ENCODE results near the gene PSMD13. TPM values are rescaled to one million over a fixed set of nuclear protein-coding genes. Genes with fewer than 3 reads are reported as not detected.
"Not testable (repeated sequence)": the region's sequence is repeated elsewhere in the genome, so short reads cannot be mapped to it uniquely, and the experiment has no call there.

The PSMD13 gene
- total RNA-seq, 1 experiment from 2014 or later: 279 TPM

- no peak for DNase-seq (ENCODE audit: low spot score)
Measured at GRCh38 chr11:272195-272930, 35.6 kb downstream of the PSMD13 start.

- no peak for DNase-seq (ENCODE audit: low spot score)
Measured at GRCh38 chr11:272931-273198, 36.1 kb downstream of the PSMD13 start.

- no peak for DNase-seq (ENCODE audit: low spot score)
Measured at GRCh38 chr11:276219-276618, 39.4 kb downstream of the PSMD13 start.

- no peak for DNase-seq (ENCODE audit: low spot score)
Measured at GRCh38 chr11:278001-278951, 41.5 kb downstream of the PSMD13 start, which contains the start of gene NLRP6. TSS of gene NLRP6 (plus strand) at chr11:278407. CDS start at chr11:278570, 163 bp downstream.

GRCh38 chr11:279040-279965, 42.5 kb downstream of the PSMD13 start:
- no peak for DNase-seq (ENCODE audit: low spot score)

- no peak for DNase-seq (ENCODE audit: low spot score)
Measured at GRCh38 chr11:279966-280705, 43.4 kb downstream of the PSMD13 start.

GRCh38 chr11:280706-281485, 44.1 kb downstream of the PSMD13 start:
- no peak for DNase-seq (ENCODE audit: low spot score)

GRCh38 chr11:281486-282161, 44.8 kb downstream of the PSMD13 start:
- DNase-seq (ENCODE audit: low spot score): no peak

GRCh38 chr11:282171-282570, 45.4 kb downstream of the PSMD13 start:
- no peak for DNase-seq (ENCODE audit: low spot score)

GRCh38 chr11:282630-283360, 46.0 kb downstream of the PSMD13 start:
- DNase-seq (ENCODE audit: low spot score): no peak

- no peak for DNase-seq (ENCODE audit: low spot score)
Measured at GRCh38 chr11:283405-284104, 46.8 kb downstream of the PSMD13 start.

GRCh38 chr11:284105-285020, 47.6 kb downstream of the PSMD13 start:
- no peak for DNase-seq (ENCODE audit: low spot score)

GRCh38 chr11:285021-285893, 48.5 kb downstream of the PSMD13 start:
- DNase-seq (ENCODE audit: low spot score): no peak

- DNase-seq (ENCODE audit: low spot score): no peak
Measured at GRCh38 chr11:285894-286220, 49.1 kb downstream of the PSMD13 start.

- DNase-seq (ENCODE audit: low spot score): not testable (repeated sequence)
Measured at GRCh38 chr11:286977-287820, 50.4 kb downstream of the PSMD13 start.

Measured in A172 (cell line).